Skeletal muscle tissue (tissue), 4 donors: ENCODE results near the gene ELF1. TPM values are rescaled to one million over a fixed set of nuclear protein-coding genes. Genes with fewer than 3 reads are reported as not detected.
A peak's percentile ranks its signal among the peaks of the same experiment; 100 is the strongest.
"Not testable (repeated sequence)": the region's sequence is repeated elsewhere in the genome, so short reads cannot be mapped to it uniquely, and the experiment has no call there.

Source experiments
- H3K27ac ChIP-seq: one replicate; pipeline ENCODE4 v1.7.0; 2013; ENCODE audit warnings: mild to moderate bottlenecking, low read depth, low read length, inconsistent platforms
- H3K27me3 ChIP-seq, 3 donors: one replicate each; pipeline ENCODE4 v1.7.0; 2013; ENCODE audit warnings: low read length in 3 of 3; ENCODE audit not compliant: control insufficient read depth in 3 of 3, insufficient read depth in 3 of 3
- H3K36me3 ChIP-seq, 3 donors: one replicate each; pipeline ENCODE4 v1.7.0; 2013; ENCODE audit warnings: low read length in 3 of 3; ENCODE audit not compliant: control insufficient read depth in 3 of 3, insufficient read depth in 3 of 3
- H3K4me1 ChIP-seq, 3 donors: one replicate each; pipeline ENCODE4 v1.7.0; 2013; ENCODE audit warnings: low read length in 3 of 3, mild to moderate bottlenecking in 3 of 3; ENCODE audit not compliant: control insufficient read depth in 3 of 3, insufficient read depth in 3 of 3
- H3K4me3 ChIP-seq, 3 donors: one replicate each; pipeline ENCODE4 v1.7.0; 2013; ENCODE audit warnings: low read length in 3 of 3
- H3K9ac ChIP-seq, 3 donors: one replicate each; pipeline ENCODE4 v1.7.0; 2013; ENCODE audit warnings: low read length in 3 of 3, mild to moderate bottlenecking in 3 of 3, moderate library complexity in 2 of 3, low read depth in 1 of 3
- H3K9me3 ChIP-seq, 3 donors: one replicate each; pipeline ENCODE4 v1.7.0; 2013; ENCODE audit warnings: low read length in 3 of 3; ENCODE audit not compliant: control insufficient read depth in 3 of 3
- total RNA-seq: library from RNA; depleted of rRNA; stranded (reverse); fragments of >200 nt; gene quantifications from one replicate; pipeline ENCODE4 v1.2.3, GENCODE V29; 2014
- donor health status: Osteomylitis.

ELF1 gene
- total RNA-seq, 1 donor from 2014 or later, result 33.9 TPM

DNA sequence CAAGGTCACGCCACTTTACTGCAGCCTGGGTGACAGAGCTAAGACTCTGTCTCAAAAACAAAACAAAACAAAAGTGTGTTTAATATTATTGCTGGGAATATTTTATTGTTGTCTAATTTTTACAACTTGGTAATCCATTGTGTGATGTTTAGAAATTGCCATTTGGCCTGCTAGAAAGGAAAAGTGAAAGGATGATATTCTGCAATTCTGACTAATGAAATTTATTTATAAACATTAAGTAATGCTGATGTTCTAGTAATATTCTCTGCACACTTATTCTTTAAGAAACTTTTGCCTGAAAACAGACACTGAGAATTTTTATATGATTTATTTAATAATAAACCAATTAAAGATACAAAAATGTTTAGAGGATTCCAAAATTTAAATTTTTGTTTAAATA lies 87.4 kb downstream of the ELF1 start:
- peaks cover 3 to 16% (median 10%) of the 10 kb centered on the region in 3 donors for H3K36me3 ChIP-seq
- no peak overlapping the region for H3K27ac ChIP-seq
- H3K27me3 ChIP-seq, result no peaks in the 10 kb centered on the region
- H3K9me3 ChIP-seq, result no peaks in the 10 kb centered on the region
- H3K9ac ChIP-seq, result no peak overlapping the region
- peaks cover 2 to 7% (median 6%) of the 10 kb centered on the region in 3 donors for H3K4me1 ChIP-seq
- no peak overlapping the region for H3K4me3 ChIP-seq

DNA sequence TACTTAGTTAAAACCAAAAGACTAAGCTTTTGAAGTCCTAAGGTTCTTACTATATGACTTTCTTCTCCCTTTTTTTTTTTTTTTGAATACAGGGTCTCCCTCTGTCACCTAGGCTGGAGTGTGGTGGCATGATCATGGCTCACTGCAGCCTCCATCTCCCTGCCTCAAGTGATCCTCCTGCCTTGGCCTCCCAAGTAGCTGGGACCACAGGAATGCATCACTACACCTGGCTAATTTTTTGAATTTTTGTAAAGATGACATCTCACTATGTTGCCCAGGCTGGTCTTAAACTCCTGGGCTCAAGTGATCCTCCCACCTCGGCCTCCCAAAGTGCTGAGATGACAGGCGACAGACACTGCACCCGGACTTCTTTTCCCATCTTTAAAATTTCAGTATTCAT lies 89.2 kb downstream of the ELF1 start:
- H3K4me3 ChIP-seq, H3K27me3 ChIP-seq, H3K9me3 ChIP-seq, H3K4me1 ChIP-seq, H3K27ac ChIP-seq, H3K9ac ChIP-seq: not testable (repeated sequence)
- H3K36me3 ChIP-seq, result peaks cover 3 to 11% (median 10%) of the 10 kb centered on the region in 3 donors

DNA sequence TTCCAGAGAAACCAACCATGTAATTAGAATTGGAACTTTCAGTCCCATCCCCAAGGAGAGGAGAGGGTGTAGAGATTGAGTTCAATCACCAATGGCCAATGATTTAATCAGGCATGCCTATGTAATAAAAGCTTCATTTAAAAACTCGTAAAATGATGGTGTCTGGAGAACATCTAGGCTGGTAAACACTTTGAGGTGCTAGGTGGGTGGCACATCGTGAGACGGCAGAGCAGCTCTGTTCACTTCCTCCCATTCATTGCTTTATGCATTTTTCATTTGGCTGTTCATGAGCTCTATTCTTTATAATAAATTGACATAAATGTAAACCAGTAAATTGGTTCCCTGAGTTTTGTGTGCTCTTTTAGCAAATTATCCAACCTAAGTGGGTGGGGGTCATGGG lies 90.1 kb downstream of the ELF1 start:
- Histone ChIP-seq H3K9me3 (no peaks in the 10 kb centered on the region), H3K27ac (no peak overlapping the region), H3K36me3 (peaks cover 3 to 11% (median 10%) of the 10 kb centered on the region in 3 donors), H3K4me1 (peaks cover 2 to 6% (median 5%) of the 10 kb centered on the region in 3 donors), H3K27me3 (no peaks in the 10 kb centered on the region), H3K4me3 (no peak overlapping the region), H3K9ac (no peak overlapping the region)

DNA sequence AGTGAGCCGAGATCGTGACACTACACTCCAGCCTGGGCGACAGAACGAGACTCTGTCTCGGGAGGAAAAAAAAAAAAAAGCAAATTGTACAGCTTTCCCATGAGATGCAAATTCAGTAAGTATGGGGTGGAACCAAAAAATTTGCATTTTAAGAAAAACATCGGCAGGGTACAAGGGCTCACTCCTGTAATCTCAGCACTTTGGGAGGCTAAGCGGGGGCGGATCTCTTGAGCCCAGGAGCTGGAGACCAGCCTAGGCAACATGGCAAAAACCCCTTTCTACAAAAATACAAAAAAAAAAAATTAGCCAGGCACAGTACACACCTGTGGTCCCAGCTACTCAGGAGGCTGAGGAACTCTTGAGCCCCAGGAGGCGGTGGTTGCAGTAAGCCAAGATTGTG lies 91.2 kb downstream of the ELF1 start:
- Histone ChIP-seq H3K9me3 (no peaks in the 10 kb centered on the region), H3K27ac (no peak overlapping the region), H3K27me3 (no peaks in the 10 kb centered on the region), H3K4me3 (no peak overlapping the region), H3K9ac (no peak overlapping the region), H3K4me1 (no peaks in the 10 kb centered on the region), H3K36me3 (peaks cover 0 to 4% (median 4%) of the 10 kb centered on the region in 3 donors)

DNA sequence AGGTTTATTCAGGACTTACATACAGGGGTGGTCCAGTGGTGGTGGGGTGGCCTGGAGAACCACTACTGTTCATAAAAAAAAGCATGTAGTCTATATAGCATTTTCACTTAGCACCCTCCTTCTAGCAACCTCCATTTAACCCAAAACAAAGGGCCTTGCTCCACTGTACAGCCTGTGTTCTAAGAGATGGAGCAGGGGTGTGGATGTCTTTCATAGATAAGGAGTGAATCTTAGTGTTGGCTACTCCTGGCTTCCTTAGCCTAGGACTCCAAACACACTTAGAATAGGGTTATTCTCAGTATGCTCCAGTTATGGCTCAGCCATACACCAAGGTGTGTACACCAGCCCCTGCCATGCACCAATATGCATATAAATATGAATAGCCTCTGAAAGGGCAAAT lies 95.2 kb downstream of the ELF1 start:
- Histone ChIP-seq H3K27ac (no peak overlapping the region), H3K9ac (no peak overlapping the region), H3K4me3 (no peak overlapping the region), H3K27me3 (no peaks in the 10 kb centered on the region), H3K9me3 (no peaks in the 10 kb centered on the region), H3K36me3 (no peaks in the 10 kb centered on the region), H3K4me1 (peaks cover 3 to 8% (median 6%) of the 10 kb centered on the region in 3 donors)

DNA sequence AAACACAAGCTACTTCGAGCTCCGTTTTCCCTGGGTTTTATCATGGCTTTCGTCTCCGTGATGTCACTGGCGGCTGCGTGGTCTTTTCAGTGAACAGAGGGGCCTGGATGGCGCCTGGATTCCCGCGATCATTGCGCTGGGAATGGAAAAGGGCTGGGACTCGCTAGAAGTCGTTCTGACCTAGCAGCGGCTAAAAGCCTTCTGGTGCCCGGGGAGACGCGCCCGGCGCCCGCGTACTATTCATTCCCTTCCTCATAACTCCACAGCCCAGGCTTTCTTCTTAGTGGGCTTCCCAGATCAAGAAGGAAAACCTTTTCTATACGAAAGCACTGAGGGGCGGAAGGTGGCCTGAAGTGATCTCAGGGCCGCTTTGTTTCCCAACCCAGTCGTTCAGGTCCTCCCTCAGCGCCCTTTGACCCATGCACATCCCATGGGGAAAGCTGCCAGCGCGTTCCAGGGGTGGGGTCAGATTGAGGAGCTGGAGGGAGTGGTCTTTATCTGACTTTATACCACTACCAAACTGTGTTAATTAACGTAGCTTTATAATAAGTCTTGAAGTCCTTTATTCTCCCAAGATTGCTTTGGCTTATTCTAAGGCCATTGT lies 96.6 kb downstream of the ELF1 start:
- H3K27me3 ChIP-seq, result no peaks in the 10 kb centered on the region
- H3K9me3 ChIP-seq, result no peaks in the 10 kb centered on the region
- peaks cover 3 to 8% (median 6%) of the 10 kb centered on the region in 3 donors for H3K4me1 ChIP-seq
- H3K27ac ChIP-seq, result no peak overlapping the region
- H3K9ac ChIP-seq, result no peak overlapping the region
- no peak overlapping the region for H3K4me3 ChIP-seq
- H3K36me3 ChIP-seq, result no peaks in the 10 kb centered on the region

DNA sequence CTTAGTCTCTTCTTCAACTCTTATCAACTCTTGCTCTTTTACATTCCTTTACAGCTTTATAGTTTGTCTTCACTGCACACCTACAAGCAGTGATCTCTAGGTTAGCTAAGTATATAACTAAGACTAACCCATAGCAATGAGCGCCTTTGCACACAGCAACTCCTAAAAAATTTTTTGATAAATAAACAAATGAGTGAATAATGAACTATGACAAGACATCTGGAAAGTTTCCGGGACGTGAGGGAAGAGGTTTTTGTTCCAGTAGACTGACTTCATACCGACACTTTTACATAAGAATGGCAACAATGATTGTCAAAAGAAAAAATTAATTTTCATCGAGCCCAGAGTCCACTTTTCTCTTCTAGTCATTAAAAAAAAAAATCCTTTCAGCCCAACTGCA lies 98.3 kb downstream of the ELF1 start:
- Histone ChIP-seq H3K4me3 (peak overlapping the region; percentile 81 to 83 (median 82)), H3K36me3 (no peaks in the 10 kb centered on the region), H3K27me3 (no peaks in the 10 kb centered on the region), H3K4me1 (peaks cover 3 to 8% (median 6%) of the 10 kb centered on the region in 3 donors), H3K9me3 (no peaks in the 10 kb centered on the region), H3K27ac (peak overlapping the region; percentile 71), H3K9ac (peak overlapping the region; percentile 75 to 81 (median 78))

DNA sequence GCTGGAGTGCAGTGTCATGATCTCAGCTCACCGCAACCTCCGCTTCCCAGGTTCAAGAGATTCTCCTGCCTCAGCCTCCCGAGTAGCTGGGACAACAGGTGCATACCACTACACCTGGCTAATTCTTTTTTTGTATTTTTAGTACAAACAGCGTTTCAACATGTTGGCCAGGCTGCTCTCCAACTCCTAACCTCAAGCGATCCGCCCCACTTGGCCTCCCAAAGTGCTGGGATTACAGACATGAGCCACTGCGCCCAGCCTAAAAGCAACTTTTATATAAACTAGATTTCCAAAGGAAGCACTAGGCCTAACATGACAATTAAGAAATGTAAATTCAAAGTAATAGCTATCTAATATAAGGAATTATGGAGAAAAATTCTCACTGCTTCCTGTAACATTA lies 99.2 kb downstream of the ELF1 start:
- not testable (repeated sequence) for H3K9me3 ChIP-seq, H3K27me3 ChIP-seq, H3K36me3 ChIP-seq, H3K4me3 ChIP-seq, H3K27ac ChIP-seq, H3K4me1 ChIP-seq
- H3K9ac ChIP-seq, result peak overlapping the region in 1 of 3 donors; percentile 34

DNA sequence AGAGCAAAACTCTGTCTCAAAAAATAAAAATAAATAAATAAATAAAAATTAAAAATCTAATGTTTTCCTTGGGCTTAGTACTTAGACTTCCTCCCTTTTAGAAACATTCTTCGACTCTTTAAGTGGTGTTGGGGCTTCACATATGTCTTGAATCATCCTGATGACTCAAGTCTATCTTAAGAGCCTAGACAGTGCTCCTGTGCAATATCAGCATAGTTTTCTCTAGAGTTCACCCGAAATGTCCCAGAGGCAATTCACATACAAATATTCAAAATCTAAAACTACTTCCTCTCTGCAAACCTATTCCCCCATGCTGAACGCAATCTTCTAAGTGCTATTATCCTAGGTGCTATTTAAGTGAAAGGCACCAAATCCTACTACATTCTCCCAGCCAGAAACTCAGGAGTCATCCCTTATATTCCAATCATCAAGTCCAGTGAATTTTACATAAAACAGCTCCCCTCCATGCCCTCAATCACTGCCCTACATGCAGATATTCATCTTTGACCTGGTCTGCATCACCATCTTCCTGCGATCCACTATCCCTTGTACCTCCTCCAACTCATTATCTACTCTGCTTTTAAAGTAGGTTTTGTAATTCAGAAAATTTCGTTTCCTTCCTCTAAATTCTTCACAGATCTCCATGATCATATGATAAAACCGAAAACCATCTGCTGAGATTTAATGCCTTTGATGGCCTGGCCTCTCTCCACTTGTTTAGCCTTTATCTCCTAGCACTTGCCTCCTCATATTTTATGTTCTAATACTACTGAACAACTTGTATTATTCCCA lies 102.7 kb downstream of the ELF1 start:
- peaks cover 3 to 6% (median 4%) of the 10 kb centered on the region in 3 donors for H3K4me1 ChIP-seq
- H3K27me3 ChIP-seq, result no peaks in the 10 kb centered on the region
- no peak overlapping the region for H3K9ac ChIP-seq
- H3K27ac ChIP-seq, result no peak overlapping the region
- no peaks in the 10 kb centered on the region for H3K36me3 ChIP-seq
- no peak overlapping the region for H3K4me3 ChIP-seq
- H3K9me3 ChIP-seq, result no peaks in the 10 kb centered on the region

DNA sequence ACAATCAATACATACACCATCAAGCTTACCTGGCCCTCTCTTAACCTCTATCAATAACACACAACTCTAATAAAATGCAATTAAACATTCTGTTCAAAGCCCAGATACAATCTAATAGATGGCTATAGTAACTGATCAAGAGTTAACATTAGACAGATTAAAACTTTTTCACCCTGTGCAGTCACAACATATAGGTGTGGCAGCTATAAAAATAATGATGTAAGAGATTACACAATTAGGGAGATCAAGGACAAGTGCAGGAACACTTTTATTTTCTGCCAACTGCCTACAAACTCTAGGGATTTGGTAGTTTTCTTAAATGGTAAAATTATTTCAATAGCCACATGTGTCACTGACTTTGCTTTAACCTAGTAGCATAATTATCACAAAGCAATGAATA lies 104.3 kb downstream of the ELF1 start:
- H3K27ac ChIP-seq, H3K27me3 ChIP-seq, H3K9ac ChIP-seq, H3K4me3 ChIP-seq, H3K36me3 ChIP-seq, H3K9me3 ChIP-seq, H3K4me1 ChIP-seq: not testable (repeated sequence)
